Thoracic aorta (tissue), 2 donors: ENCODE results near the gene DGCR2. TPM values are rescaled to one million over a fixed set of nuclear protein-coding genes. Genes with fewer than 3 reads are reported as not detected.

Experiments
- ATAC-seq: fragments of 150-250 bp; one replicate; pipeline ENCODE4 v1.8.0; 2017; ENCODE audit warnings: low read depth; ENCODE audit not compliant: insufficient number of reproducible peaks, low FRiP score
- DNase-seq: peaks from one replicate; pipeline ENCODE4 v3.0.0-alpha.2; 2020; ENCODE audit warnings: low spot score
- H3K27ac ChIP-seq, 2 donors: fragments of 200-600 bp; sonication (generic); 1 replicate in 1 of 2; 2 replicates in 1 of 2; pipeline ENCODE4 v1.5.1; 2016; ENCODE audit warnings: mild to moderate bottlenecking in 2 of 2, moderate library complexity in 2 of 2
- H3K27me3 ChIP-seq: fragments of 200-600 bp; sonication (generic); replicated peaks from 2 replicates; pipeline ENCODE4 v1.6.0; 2016; ENCODE audit warnings: mild to moderate bottlenecking; ENCODE audit not compliant: insufficient read depth
- H3K36me3 ChIP-seq: fragments of 200-600 bp; sonication (generic); one replicate; pipeline ENCODE4 v1.5.1; 2016
- H3K4me1 ChIP-seq, 2 donors: fragments of 200-600 bp; sonication (generic); 1 replicate in 1 of 2; 2 replicates in 1 of 2; pipeline versions ENCODE4 v1.5.1 to v1.6.0; 2016; ENCODE audit warnings: low read depth in 2 of 2, mild to moderate bottlenecking in 1 of 2; ENCODE audit not compliant: control insufficient read depth in 1 of 2
- H3K4me3 ChIP-seq: fragments of 200-600 bp; sonication (generic); 2 replicates; pipeline ENCODE4 v1.5.1; 2016; ENCODE audit warnings: mild to moderate bottlenecking
- H3K9me3 ChIP-seq: fragments of 200-600 bp; sonication (generic); 2 replicates; pipeline ENCODE4 v1.5.1; 2016
- total RNA-seq, 2 donors: library from RNA; depleted of rRNA; stranded (reverse); fragments of >200 nt; gene quantifications; one replicate each; pipeline versions ENCODE4 v1.1.0 to v1.2.3, GENCODE V29; 2016
- TF ChIP-seq, protein P1 (sequence below): fragments of 200-600 bp; sonication (generic); IDR thresholded peaks from one replicate; pipeline ENCODE4 v1.5.1; 2019; ENCODE audit warnings: antibody characterized with exemption

The DGCR2 gene
- total RNA-seq, 2 donors from 2014 or later: 42.1 to 105 TPM

DNA sequence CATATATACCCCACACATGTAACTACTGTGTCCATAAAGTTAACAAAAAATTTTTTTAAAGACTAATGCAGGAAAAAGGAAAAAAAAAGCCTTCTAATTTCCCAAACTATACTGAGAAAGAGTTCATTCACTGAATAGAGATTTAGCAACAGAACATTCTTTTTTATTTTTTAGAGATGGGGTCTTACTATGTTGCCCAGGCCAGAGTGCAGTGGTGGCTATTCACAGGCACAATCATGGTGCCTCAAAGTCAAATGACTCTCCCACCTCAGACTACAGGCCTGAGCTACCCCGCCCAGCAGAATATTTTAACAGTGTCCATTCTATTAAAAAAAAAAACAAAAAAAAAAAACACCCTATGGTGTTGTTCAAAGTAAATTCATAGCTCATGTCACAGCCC is 25.7 kb downstream of the DGCR2 start:
- ATAC-seq (no peak), DNase-seq (no peak)
- Histone ChIP-seq H3K36me3 (no peaks in the 10 kb centered on the region), H3K4me1 (peaks cover 0 to 18% of the 10 kb centered on the region in 2 donors), H3K27me3 (no peaks in the 10 kb centered on the region), H3K4me3 (no peak overlapping the region), H3K27ac (no peak overlapping the region), H3K9me3 (no peaks in the 10 kb centered on the region)
- TF ChIP-seq, protein P1, sequence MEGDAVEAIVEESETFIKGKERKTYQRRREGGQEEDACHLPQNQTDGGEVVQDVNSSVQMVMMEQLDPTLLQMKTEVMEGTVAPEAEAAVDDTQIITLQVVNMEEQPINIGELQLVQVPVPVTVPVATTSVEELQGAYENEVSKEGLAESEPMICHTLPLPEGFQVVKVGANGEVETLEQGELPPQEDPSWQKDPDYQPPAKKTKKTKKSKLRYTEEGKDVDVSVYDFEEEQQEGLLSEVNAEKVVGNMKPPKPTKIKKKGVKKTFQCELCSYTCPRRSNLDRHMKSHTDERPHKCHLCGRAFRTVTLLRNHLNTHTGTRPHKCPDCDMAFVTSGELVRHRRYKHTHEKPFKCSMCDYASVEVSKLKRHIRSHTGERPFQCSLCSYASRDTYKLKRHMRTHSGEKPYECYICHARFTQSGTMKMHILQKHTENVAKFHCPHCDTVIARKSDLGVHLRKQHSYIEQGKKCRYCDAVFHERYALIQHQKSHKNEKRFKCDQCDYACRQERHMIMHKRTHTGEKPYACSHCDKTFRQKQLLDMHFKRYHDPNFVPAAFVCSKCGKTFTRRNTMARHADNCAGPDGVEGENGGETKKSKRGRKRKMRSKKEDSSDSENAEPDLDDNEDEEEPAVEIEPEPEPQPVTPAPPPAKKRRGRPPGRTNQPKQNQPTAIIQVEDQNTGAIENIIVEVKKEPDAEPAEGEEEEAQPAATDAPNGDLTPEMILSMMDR: no peak

DNA sequence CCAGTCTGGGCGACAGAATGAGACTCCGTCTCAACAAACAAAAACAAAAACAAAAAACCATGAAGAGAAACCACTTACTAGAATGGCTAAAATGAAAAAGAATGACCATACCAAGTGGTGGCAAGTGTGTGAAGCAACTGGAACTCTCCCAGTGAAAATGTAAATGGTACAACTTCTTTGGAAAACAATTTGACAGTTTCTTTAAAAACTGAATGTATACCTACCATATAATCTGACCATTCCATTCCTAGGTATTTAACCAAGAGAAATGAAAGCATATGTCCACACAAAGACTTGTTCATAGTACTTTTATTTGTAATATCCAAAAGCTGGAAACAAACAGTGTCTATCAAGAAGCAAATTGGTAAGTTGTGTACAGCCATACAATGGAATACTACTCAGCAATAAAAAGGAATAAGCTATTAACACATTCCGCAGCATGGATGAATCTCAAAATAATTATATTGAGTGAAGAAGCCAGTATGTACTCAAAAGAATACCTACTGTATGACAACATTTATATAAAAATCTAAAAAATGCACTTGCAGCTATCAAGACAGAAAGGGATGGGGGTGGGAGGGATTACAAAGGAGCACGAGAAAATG is 27.7 kb downstream of the DGCR2 start:
- DNase-seq (no peak), ATAC-seq (no peak)
- TF ChIP-seq, protein P1: no peak
- Histone ChIP-seq H3K27ac (no peak overlapping the region), H3K4me1 (peaks cover 0 to 18% of the 10 kb centered on the region in 2 donors), H3K27me3 (no peaks in the 10 kb centered on the region), H3K36me3 (no peaks in the 10 kb centered on the region), H3K4me3 (no peak overlapping the region), H3K9me3 (no peaks in the 10 kb centered on the region)

DNA sequence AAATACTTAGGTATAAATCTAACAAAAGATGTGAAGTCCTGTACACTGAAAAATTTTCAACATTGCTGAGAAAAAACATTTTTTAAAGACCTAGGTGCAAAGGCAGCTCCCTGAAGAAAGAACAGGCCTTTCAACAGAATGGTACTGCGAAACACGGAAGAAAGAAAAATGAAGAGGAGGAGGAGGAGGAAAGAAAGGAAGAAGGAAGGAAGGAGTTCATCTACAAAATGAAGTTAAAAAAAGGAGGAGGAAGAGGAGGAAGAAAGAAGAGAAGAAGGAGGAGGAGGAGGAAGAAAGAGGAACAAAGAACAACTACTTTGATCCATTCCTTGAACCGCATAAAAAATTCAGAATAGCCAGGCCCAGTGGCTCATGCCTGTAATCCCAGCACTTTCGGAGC is 29.5 kb downstream of the DGCR2 start:
- no peaks in the 10 kb centered on the region for H3K27me3 ChIP-seq
- H3K27ac ChIP-seq: no peak overlapping the region
- TF ChIP-seq, protein P1: no peak
- peaks cover 0 to 12% of the 10 kb centered on the region in 2 donors for H3K4me1 ChIP-seq
- peaks cover 13% of the 10 kb centered on the region for H3K36me3 ChIP-seq
- ATAC-seq: no peak
- no peak for DNase-seq
- H3K9me3 ChIP-seq: no peaks in the 10 kb centered on the region
- H3K4me3 ChIP-seq: no peak overlapping the region

DNA sequence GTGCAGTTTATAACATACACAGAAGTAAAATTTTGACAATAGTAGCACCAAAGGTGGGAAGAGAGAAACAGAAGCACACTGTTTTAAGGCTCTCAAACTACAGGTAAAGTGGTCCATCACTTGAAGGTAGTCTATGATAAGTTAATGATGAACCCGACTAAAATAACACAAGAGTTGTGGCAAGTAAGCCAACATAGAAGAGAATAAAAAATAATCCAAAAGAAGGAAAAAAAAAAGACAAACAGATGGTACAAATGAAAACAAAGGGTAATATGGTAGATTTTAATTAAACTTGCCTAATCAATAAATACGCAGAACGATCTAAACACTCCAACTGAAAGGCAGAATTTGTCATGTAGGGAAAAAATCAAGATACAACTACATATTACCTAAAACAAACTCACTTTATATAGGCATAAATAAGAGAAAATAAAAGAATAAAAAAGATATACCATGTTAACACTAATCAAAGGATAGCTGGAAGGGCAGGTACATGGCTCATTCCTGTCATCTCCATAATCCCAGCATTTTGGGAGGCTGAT is 31.6 kb downstream of the DGCR2 start:
- TF ChIP-seq, protein P1: no peak
- no peak overlapping the region for H3K27ac ChIP-seq
- no peaks in the 10 kb centered on the region for H3K9me3 ChIP-seq
- ATAC-seq (no peak), DNase-seq (no peak)
- peaks cover 19% of the 10 kb centered on the region for H3K36me3 ChIP-seq
- H3K27me3 ChIP-seq: no peaks in the 10 kb centered on the region
- H3K4me1 ChIP-seq: peaks cover 6 to 8% of the 10 kb centered on the region in 2 donors
- H3K4me3 ChIP-seq: no peak overlapping the region

DNA sequence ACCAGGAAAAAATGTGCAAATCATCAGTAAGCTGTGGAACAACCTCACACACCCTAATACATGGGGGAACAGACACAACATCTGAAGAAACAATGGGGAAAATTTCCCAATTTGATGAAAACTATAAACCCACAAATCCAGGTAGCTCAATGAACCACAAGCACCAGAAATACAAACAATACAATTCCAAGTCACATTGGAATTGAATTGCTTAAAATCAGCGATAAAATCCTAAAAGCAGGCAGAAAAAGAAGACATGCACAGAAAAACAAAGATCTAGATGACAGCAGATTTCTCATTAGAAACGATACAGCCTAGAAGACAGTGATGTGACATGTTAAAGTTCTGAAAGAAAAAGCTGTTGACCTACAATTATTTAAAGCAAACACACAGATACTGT is 32.0 kb downstream of the DGCR2 start:
- Histone ChIP-seq H3K27ac (no peak overlapping the region), H3K4me3 (no peak overlapping the region), H3K36me3 (peaks cover 19% of the 10 kb centered on the region), H3K9me3 (no peaks in the 10 kb centered on the region), H3K27me3 (no peaks in the 10 kb centered on the region), H3K4me1 (peaks cover 8 to 11% of the 10 kb centered on the region in 2 donors)
- ATAC-seq (no peak), DNase-seq (no peak)
- TF ChIP-seq, protein P1: no peak
